Neuron (in vitro differentiated cells): ENCODE data around the gene TMPRSS12.
"Not testable (repeated sequence)": the region's sequence is repeated elsewhere in the genome, so short reads cannot be mapped to it uniquely, and the experiment has no call there.

Experiments
- H2AFZ ChIP-seq: one replicate; pipeline ENCODE4 v1.6.1; 2013; ENCODE audit warnings: low read depth, mild to moderate bottlenecking, inconsistent platforms, low read length, moderate library complexity
- H3K27me3 ChIP-seq: one replicate; pipeline ENCODE4 v1.6.1; 2013; ENCODE audit warnings: low read length; ENCODE audit not compliant: insufficient read depth
- H3K36me3 ChIP-seq: one replicate; pipeline ENCODE4 v1.6.1; 2013; ENCODE audit warnings: low read length; ENCODE audit not compliant: insufficient read depth
- H3K4me1 ChIP-seq: one replicate; pipeline ENCODE4 v1.6.1; 2013; ENCODE audit warnings: low read length; ENCODE audit not compliant: insufficient read depth
- H3K4me3 ChIP-seq: 2 replicates; pipeline ENCODE4 v1.5.1; 2013; ENCODE audit warnings: mild to moderate bottlenecking, low read length, moderate library complexity
- H3K9me3 ChIP-seq: one replicate; pipeline ENCODE4 v1.6.1; 2013; ENCODE audit warnings: low read length

The TMPRSS12 gene, protein sequence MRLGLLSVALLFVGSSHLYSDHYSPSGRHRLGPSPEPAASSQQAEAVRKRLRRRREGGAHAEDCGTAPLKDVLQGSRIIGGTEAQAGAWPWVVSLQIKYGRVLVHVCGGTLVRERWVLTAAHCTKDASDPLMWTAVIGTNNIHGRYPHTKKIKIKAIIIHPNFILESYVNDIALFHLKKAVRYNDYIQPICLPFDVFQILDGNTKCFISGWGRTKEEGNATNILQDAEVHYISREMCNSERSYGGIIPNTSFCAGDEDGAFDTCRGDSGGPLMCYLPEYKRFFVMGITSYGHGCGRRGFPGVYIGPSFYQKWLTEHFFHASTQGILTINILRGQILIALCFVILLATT

DNA sequence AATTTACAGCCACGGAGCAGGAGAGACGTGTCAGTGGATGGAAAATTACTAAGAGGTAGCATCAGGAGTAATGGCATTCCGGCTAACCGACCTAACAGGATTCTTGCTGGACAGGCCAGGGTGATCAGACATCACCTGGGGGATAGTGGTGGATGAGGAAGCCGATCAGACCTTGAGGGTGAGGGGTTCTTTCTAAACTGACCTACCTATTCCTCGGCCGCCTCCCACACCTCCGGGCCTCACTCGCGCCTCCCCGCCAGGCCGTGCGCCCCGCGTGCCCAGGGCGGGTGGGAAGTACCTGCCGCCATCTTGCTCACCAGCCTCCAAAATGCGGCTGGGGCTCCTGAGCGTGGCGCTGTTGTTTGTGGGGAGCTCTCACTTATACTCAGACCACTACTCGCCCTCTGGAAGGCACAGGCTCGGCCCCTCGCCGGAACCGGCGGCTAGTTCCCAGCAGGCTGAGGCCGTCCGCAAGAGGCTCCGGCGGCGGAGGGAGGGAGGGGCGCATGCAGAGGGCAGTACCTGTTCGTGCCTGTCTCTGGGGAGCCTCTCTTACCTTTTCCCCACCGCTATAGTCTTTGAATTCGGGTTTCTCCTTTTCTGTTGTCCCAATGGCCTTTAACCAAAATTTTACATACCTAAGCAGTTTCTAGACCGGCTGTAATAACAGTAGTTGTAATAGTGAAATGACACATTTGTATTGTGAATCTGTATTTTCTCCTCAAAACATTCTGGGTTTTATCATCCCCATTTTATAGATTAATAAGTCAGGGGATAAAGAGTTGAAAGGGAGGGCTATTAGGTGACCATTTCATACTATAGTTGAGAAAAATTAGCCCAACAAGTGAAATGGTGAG is at the start of gene TMPRSS12:
TSS of gene TMPRSS12 (plus strand) at position 290 of the 857 bp plus-strand sequence. CDS start at position 329, 39 bp downstream.
- Histone ChIP-seq H3K36me3 (no peaks in the 10 kb centered on the region), H3K9me3 (no peaks in the 10 kb centered on the region), H3K4me3 (no peak within 1 kb of the TSS), H3K4me1 (peaks cover 4% of the 10 kb centered on the region), H2AFZ (no peak within 1 kb of the TSS), H3K27me3 (no peaks in the 10 kb centered on the region)

DNA sequence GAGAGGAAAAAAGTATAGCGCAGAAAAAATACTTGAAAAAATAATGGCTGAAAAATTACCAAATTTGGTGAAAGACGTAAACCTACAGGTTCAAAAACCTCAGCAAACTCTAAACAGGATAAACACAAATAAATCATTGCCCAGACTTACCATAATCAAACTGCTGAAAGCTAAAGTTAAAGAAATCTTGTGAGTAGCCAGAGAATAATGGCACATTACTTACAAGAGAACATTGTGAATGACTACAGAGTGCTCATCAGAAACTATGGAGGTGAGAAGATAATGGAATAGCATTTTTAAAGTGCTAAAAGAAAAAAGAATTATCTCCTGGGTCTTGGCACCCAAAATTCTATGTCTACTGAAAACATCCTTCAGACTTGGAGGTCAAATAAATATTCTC is 42.8 kb upstream of the TMPRSS12 start:
- H3K27me3 ChIP-seq: no peaks in the 10 kb centered on the region
- no peaks in the 10 kb centered on the region for H3K4me1 ChIP-seq
- H3K36me3 ChIP-seq: peaks cover 42% of the 10 kb centered on the region
- peaks cover 24% of the 10 kb centered on the region for H3K9me3 ChIP-seq
- no peak overlapping the region for H3K4me3 ChIP-seq
- no peak overlapping the region for H2AFZ ChIP-seq

DNA sequence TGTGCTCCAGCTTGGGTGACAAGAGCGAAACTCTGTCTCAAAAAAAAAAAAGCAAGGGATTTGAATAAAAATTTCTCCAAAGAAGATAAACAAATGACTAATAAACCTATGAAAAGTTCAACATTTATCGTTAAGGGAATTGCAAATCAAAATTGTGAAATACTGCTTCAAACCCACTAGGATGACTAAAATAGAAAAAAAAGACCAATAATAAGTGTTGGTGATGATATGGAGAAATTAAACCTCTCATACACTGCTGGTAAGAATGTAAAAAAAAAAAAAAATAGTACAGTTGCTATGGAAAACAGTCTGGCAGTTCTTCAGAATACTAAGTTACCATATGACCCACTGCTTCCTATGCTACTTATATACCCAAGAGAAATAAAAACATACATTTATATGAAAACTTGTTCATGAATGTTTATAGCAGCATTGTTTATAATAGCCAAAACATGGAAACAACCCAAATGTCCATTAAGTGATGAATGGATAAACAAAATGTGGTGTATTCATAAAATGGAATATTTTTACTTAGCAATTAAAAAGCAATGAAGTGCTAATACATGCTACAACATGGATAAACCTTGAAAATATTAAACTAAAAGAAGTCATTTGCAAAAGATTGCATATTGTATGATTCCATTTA is 39.4 kb upstream of the TMPRSS12 start:
- Histone ChIP-seq H3K4me1 (no peaks in the 10 kb centered on the region), H3K36me3 (peaks cover 24% of the 10 kb centered on the region), H3K9me3 (peaks cover 19% of the 10 kb centered on the region), H3K27me3 (no peaks in the 10 kb centered on the region), H2AFZ (no peak overlapping the region), H3K4me3 (no peak overlapping the region)

DNA sequence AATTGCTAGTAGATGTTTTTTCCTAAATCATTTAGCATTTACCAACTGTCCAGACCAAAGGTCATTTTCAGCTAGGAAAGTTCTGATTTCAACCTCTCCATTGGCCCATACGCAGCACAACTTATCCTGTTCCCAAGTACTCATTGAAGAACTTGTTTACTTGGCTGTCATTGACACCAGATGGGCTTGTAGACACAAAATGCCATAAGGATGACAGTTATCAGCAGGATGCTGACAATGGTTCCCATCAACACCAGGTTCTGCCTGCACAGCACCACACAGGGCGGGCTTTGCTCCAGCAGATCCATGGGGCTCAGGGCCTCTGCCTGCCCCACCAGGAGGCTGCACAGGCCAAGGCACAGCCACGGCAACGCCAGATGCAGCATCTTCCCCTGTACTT is 36.5 kb upstream of the TMPRSS12 start:
- H2AFZ ChIP-seq: no peak overlapping the region
- H3K27me3 ChIP-seq: no peaks in the 10 kb centered on the region
- H3K9me3 ChIP-seq: no peaks in the 10 kb centered on the region
- H3K36me3 ChIP-seq: peaks cover 24% of the 10 kb centered on the region
- no peaks in the 10 kb centered on the region for H3K4me1 ChIP-seq
- H3K4me3 ChIP-seq: no peak overlapping the region

DNA sequence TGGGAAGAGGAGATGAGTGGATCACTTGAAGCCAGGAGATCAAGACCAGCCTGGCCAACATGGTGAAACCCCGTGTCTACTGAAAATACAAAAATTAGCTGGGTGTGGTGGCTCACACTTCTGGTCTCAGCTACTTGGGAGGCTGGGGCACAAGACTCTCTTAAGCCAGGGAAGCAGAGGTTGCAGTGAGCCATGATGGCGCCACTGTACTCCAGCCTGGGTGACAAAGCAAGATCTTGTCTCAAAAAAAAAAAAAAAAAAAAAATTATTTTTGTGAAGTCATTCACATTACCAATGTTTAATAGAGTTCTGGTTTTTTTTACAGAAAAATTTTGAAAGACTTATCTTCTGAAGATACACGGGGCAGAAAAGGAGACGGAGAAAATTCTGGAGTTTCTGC is 33.6 kb upstream of the TMPRSS12 start:
- H3K4me3 ChIP-seq, H3K4me1 ChIP-seq, H3K9me3 ChIP-seq, H3K27me3 ChIP-seq, H2AFZ ChIP-seq: not testable (repeated sequence)
- peaks cover 36% of the 10 kb centered on the region for H3K36me3 ChIP-seq

DNA sequence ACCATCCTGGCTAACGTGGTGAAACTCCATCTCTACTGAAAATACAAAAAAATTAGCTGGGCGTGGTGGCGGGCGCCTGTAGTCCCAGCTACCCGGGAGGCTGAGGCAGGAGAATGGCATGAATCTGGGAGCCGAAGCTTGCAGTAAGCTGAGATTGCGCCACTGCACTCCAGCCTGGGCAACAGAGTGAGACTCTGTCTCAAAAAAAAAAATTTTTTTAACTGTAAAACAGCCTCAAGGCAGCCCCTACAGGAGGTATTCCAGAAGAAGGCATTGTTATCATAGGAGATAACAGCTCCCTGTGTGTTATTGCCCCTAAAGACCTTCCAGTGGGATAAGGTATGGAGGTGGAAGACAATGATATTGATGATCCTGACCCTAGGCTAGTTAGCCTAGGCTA is 27.8 kb upstream of the TMPRSS12 start:
- H3K9me3 ChIP-seq, H2AFZ ChIP-seq, H3K4me1 ChIP-seq, H3K4me3 ChIP-seq, H3K27me3 ChIP-seq: not testable (repeated sequence)
- peaks cover 68% of the 10 kb centered on the region for H3K36me3 ChIP-seq

DNA sequence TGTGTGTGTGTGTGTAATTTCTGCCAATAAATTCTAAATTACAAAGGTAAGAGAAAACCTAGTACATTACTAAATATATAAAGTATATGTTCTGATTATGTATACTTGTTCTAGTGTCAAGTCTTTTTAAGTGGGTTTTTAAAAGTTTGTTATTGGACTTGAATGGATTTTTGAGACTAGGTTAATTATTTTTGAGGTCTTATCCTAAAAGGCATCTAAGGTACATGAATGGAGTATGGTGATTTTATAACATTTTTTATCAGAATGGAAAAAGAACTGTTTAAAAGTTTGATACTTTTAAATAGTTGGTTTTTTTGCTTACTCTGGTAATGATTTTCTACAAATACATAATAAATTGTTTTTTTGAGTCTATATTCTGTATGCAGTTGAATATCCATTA is 22.5 kb upstream of the TMPRSS12 start:
- H3K27me3 ChIP-seq: no peaks in the 10 kb centered on the region
- no peak overlapping the region for H3K4me3 ChIP-seq
- H2AFZ ChIP-seq: no peak overlapping the region
- H3K36me3 ChIP-seq: peaks cover 34% of the 10 kb centered on the region
- H3K9me3 ChIP-seq: no peaks in the 10 kb centered on the region
- H3K4me1 ChIP-seq: no peaks in the 10 kb centered on the region

DNA sequence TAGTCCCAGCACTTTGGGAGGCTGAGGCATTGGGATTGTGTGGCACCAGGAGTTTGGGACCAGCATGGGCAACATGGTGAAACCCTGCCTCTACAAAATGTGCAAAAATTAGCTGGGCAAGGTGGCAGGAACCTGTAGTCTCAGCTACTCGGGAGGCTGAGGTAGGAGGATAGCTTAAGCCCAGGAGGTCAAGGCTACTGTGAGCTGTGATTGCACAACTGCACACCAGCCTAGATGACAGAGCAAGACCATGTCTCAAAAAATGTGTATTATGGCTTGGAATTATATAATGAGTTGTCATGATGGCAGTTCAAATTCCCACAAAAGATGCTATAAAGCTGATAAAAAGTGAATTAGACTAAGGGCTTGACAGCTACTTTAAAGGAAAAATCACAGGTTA is 20.6 kb upstream of the TMPRSS12 start:
- H3K36me3 ChIP-seq: peaks cover 16% of the 10 kb centered on the region
- no peaks in the 10 kb centered on the region for H3K4me1 ChIP-seq
- H3K4me3 ChIP-seq: no peak overlapping the region
- no peaks in the 10 kb centered on the region for H3K9me3 ChIP-seq
- H2AFZ ChIP-seq: no peak overlapping the region
- no peaks in the 10 kb centered on the region for H3K27me3 ChIP-seq

DNA sequence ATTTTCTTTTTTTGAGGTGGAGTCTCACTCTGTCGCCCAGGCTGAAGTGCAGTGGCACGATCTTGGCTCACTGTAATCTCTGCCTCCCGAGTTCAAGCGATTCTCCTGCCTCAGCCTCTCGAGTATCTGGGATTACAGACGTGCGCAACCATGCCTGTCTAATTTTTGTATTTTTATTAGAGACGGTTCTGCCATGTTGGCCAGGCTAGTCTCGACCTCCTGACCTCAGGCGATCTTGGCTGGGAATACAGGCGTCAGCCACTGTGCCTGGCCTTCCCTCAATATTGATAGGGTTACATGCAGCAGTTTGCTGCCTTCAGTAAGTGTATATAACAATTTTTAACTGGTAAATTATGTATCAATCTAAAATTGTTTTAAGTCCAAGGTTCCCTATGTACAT is 19.0 kb upstream of the TMPRSS12 start:
- not testable (repeated sequence) for H3K36me3 ChIP-seq, H3K27me3 ChIP-seq, H3K4me1 ChIP-seq, H3K4me3 ChIP-seq, H2AFZ ChIP-seq, H3K9me3 ChIP-seq

DNA sequence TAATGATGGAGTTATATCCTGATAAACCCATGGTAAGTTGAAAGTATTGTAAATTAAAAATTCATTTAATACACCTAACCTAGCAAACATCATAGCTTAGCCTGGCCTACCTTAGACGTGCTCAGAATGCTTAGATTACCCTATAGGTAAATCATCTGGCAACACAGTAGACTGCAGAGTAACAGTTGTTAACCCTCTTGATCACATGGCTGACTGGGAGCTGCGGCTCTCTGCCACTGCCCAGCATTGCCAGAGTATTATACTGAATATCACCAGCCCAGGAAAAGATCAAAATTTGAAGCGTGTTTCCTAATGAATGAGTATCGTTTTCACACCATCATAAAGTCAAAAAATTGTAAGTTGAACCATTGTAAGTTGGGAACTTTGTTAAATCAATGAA is 17.8 kb upstream of the TMPRSS12 start:
- no peaks in the 10 kb centered on the region for H3K9me3 ChIP-seq
- no peaks in the 10 kb centered on the region for H3K36me3 ChIP-seq
- H2AFZ ChIP-seq: no peak overlapping the region
- no peaks in the 10 kb centered on the region for H3K27me3 ChIP-seq
- H3K4me1 ChIP-seq: no peaks in the 10 kb centered on the region
- no peak overlapping the region for H3K4me3 ChIP-seq

DNA sequence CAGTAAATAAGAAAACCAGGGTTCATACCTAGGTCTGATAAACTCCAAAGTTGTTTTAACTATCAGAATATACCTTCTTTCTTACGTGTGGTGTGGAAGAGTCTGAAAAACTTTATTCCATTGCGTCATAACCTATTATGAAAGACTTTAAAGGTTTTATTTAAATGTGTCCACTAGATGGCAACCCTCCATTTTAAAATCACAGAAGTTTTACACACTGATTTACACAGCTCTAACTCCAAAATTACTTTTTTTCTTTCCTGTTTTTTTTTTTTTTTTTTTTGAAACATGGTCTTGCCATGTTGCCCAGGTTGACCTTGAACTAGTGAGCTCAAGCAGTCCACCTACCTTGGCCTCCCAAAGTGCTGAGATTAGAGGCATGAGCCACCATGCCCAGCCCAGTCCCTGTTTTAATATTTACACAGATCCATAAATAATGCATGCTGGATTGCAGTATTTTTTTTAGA is 17.3 kb upstream of the TMPRSS12 start:
- Histone ChIP-seq H3K36me3 (no peaks in the 10 kb centered on the region), H3K4me1 (no peaks in the 10 kb centered on the region), H2AFZ (no peak overlapping the region), H3K4me3 (no peak overlapping the region), H3K27me3 (no peaks in the 10 kb centered on the region), H3K9me3 (no peaks in the 10 kb centered on the region)

DNA sequence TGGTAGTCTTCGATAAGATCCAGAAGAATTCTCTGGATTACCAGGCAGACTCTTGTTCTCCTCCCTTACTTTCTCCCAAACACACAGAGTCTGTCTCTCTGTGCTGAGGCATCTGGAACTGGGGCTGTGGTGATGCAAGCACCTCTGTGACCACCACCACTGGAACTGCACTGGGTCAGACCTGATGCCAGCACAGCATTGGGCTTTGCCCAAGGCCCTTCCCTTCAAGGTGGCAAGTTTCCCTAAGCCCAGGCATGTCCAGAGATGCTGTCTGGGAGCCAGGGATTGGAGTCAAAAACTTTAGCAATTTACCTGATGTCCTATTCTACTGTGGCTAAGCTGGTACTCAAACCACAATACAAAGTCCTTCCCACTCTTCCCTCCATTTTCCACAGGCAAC is 14.6 kb upstream of the TMPRSS12 start:
- Histone ChIP-seq H3K4me1 (no peaks in the 10 kb centered on the region), H2AFZ (no peak overlapping the region), H3K4me3 (no peak overlapping the region), H3K27me3 (no peaks in the 10 kb centered on the region), H3K36me3 (no peaks in the 10 kb centered on the region), H3K9me3 (peaks cover 5% of the 10 kb centered on the region)

DNA sequence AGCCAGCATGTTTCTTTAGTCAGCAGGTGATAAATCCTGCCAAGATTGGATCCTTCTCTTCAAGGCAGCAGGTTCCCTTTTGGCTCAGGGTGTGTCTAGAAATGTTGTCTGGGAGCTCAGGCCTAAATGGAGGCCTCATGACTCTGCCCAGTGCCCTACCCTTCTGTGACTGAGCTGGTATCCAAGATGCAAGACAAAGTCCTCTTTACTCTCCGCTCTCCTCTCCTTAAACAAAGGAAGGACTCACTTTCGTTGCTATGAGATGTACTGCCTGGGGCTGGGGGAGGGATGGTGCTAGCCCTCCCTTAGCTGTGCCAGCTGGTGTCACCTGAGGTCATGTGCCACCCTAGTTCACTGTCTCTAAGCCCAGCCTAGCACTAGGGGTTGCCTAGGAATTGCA is 13.8 kb upstream of the TMPRSS12 start:
- no peaks in the 10 kb centered on the region for H3K27me3 ChIP-seq
- H3K36me3 ChIP-seq: no peaks in the 10 kb centered on the region
- H3K4me1 ChIP-seq: no peaks in the 10 kb centered on the region
- H3K9me3 ChIP-seq: peaks cover 9% of the 10 kb centered on the region
- no peak overlapping the region for H2AFZ ChIP-seq
- H3K4me3 ChIP-seq: no peak overlapping the region
